Liver (tissue), 9 donors: Measurements from ENCODE around the gene ATP6AP1. TPM values are rescaled to one million over a fixed set of nuclear protein-coding genes. Genes with fewer than 3 reads are reported as not detected.
"Not testable (repeated sequence)": the region's sequence is repeated elsewhere in the genome, so short reads cannot be mapped to it uniquely, and the experiment has no call there.

ENCODE experiments used
- DNase-seq: peaks from one replicate; pipeline ENCODE4 v3.0.0-alpha.2; 2017; ENCODE audit warnings: low spot score
- H3K27ac ChIP-seq, 2 donors: one replicate each; pipeline ENCODE4 v1.7.0; 2013; ENCODE audit warnings: inconsistent platforms in 2 of 2, low read length in 2 of 2, control low read depth in 1 of 2, low read depth in 1 of 2, mild to moderate bottlenecking in 1 of 2
- H3K27me3 ChIP-seq, 4 donors: one replicate each; pipeline versions ENCODE4 v1.6.1 to v1.7.0; 2013; ENCODE audit warnings: low read length in 3 of 4, inconsistent platforms in 1 of 4, mild to moderate bottlenecking in 1 of 4, moderate library complexity in 1 of 4; ENCODE audit not compliant: control insufficient read depth in 4 of 4, insufficient read depth in 4 of 4
- H3K36me3 ChIP-seq, 4 donors: one replicate each; pipeline versions ENCODE4 v1.6.1 to v1.7.0; 2013; ENCODE audit warnings: low read length in 3 of 4, mild to moderate bottlenecking in 3 of 4, low read depth in 1 of 4, moderate library complexity in 1 of 4; ENCODE audit not compliant: control insufficient read depth in 4 of 4, insufficient read depth in 3 of 4
- H3K4me1 ChIP-seq, 4 donors: one replicate each; pipeline versions ENCODE4 v1.6.1 to v1.7.0; 2013; ENCODE audit warnings: low read length in 3 of 4, mild to moderate bottlenecking in 3 of 4, moderate library complexity in 1 of 4; ENCODE audit not compliant: control insufficient read depth in 4 of 4, insufficient read depth in 4 of 4
- H3K4me3 ChIP-seq, 3 donors: one replicate each; pipeline versions ENCODE4 v1.6.1 to v1.7.0; 2013; ENCODE audit warnings: low read length in 3 of 3, control low read depth in 1 of 3, low read depth in 1 of 3, mild to moderate bottlenecking in 1 of 3
- H3K9ac ChIP-seq, 2 donors: one replicate each; pipeline ENCODE4 v1.7.0; 2013; ENCODE audit warnings: low read length in 2 of 2, mild to moderate bottlenecking in 2 of 2, moderate library complexity in 2 of 2, control low read depth in 1 of 2, low read depth in 1 of 2
- H3K9me3 ChIP-seq, 4 donors: one replicate each; pipeline versions ENCODE4 v1.6.1 to v1.7.0; 2013; ENCODE audit warnings: low read length in 3 of 4; ENCODE audit not compliant: control insufficient read depth in 4 of 4
- EGR1 ChIP-seq, 2 donors: IDR thresholded peaks; 2 replicates each; pipeline ENCODE4 v1.6.1; 2016 to 2018; ENCODE audit warnings: antibody characterized with exemption in 2 of 2, low read depth in 2 of 2
- FOXA1 ChIP-seq: IDR thresholded peaks from 2 replicates; pipeline ENCODE4 v1.6.1; 2016; ENCODE audit warnings: antibody characterized with exemption
- FOXA2 ChIP-seq: IDR thresholded peaks from 2 replicates; pipeline ENCODE4 v1.6.1; 2016; ENCODE audit warnings: antibody characterized with exemption
- GABPA ChIP-seq, 2 donors: IDR thresholded peaks in 1 of 2; conservative IDR thresholded peaks in 1 of 2; 2 replicates each; pipeline ENCODE4 v1.6.1; 2016; ENCODE audit warnings: antibody characterized with exemption in 2 of 2, mild to moderate bottlenecking in 1 of 2, moderate library complexity in 1 of 2
- HNF4A ChIP-seq, 2 donors: conservative IDR thresholded peaks; 2 replicates each; pipeline ENCODE4 v1.6.1; 2016; ENCODE audit warnings: antibody characterized with exemption in 2 of 2, mild to moderate bottlenecking in 2 of 2
- HNF4G ChIP-seq: IDR thresholded peaks from 2 replicates; pipeline ENCODE4 v1.6.1; 2016; ENCODE audit warnings: antibody characterized with exemption
- JUND ChIP-seq, 2 donors: IDR thresholded peaks; 2 replicates each; pipeline ENCODE4 v1.6.1; 2016; ENCODE audit warnings: antibody characterized with exemption in 2 of 2
- MAX ChIP-seq: IDR thresholded peaks from 2 replicates; pipeline ENCODE4 v1.6.1; 2016; ENCODE audit warnings: antibody characterized with exemption
- NR2F2 ChIP-seq: IDR thresholded peaks from 2 replicates; pipeline ENCODE4 v1.6.1; 2016; ENCODE audit warnings: antibody characterized with exemption
- RAD21 ChIP-seq, 2 donors: IDR thresholded peaks; 2 replicates each; pipeline ENCODE4 v1.6.1; 2016; ENCODE audit warnings: antibody characterized with exemption in 2 of 2, mild to moderate bottlenecking in 2 of 2
- RXRA ChIP-seq, 2 donors: IDR thresholded peaks; 2 replicates each; pipeline ENCODE4 v1.6.1; 2017 to 2018; ENCODE audit warnings: antibody characterized with exemption in 2 of 2, mild to moderate bottlenecking in 1 of 2
- SP1 ChIP-seq: IDR thresholded peaks from 2 replicates; pipeline ENCODE4 v1.6.1; 2018; ENCODE audit warnings: antibody characterized with exemption, mild to moderate bottlenecking
- TAF1 ChIP-seq: conservative IDR thresholded peaks from 2 replicates; pipeline ENCODE4 v1.6.1; 2016; ENCODE audit warnings: antibody characterized with exemption, mild to moderate bottlenecking
- YY1 ChIP-seq: IDR thresholded peaks from 2 replicates; pipeline ENCODE4 v1.6.1; 2016; ENCODE audit warnings: antibody characterized with exemption, mild to moderate bottlenecking
- ZBTB33 ChIP-seq: IDR thresholded peaks from 2 replicates; pipeline ENCODE4 v1.6.1; 2016; ENCODE audit warnings: antibody characterized with exemption
- WGBS: extraction: QIAGEN DNeasy Blood & Tissue Kit; methylation state at CpG from one replicate; pipeline ENCODE4 v1.1.7; 2013; 5-methylcytosine and 5-hydroxymethylcytosine counted together
- polyA plus RNA-seq, 2 donors: library from polyadenylated mRNA; stranded (reverse) in 1 of 2; unstranded in 1 of 2; fragments of 200-250 nt in 1 of 2; fragments of >200 nt in 1 of 2; fragmentation: Nextera tagmentation in 1 of 2; extraction: Ambion mirVana in 1 of 2; gene quantifications; one replicate each; pipeline versions ENCODE4 v1.2.1 to v1.2.3, GENCODE V29; 2013 to 2015
- total RNA-seq, 2 donors: library from RNA; depleted of rRNA; stranded (reverse); fragments of >200 nt; gene quantifications; one replicate each; pipeline ENCODE4 v1.2.3, GENCODE V29; 2014
- TF ChIP-seq, protein P1 (sequence below): IDR thresholded peaks from 2 replicates; pipeline ENCODE4 v1.6.1; 2016; ENCODE audit warnings: antibody characterized with exemption
- TF ChIP-seq, protein P2 (sequence below): fragments of 150-350 bp; IDR thresholded peaks from 2 replicates; pipeline ENCODE4 v1.5.1; 2017; ENCODE audit warnings: improper control_type of control experiment, low read depth, low read length; ENCODE audit not compliant: missing input control
- donor health status: healthy.
- donor health status: healthy.
- donor health status: healthy.
- donor health status: healthy.
- donor health status: healthy.

The ATP6AP1 gene
- total and polyA plus RNA-seq, 4 donors: 35.2 to 43.3 (median 40.8) TPM

DNA sequence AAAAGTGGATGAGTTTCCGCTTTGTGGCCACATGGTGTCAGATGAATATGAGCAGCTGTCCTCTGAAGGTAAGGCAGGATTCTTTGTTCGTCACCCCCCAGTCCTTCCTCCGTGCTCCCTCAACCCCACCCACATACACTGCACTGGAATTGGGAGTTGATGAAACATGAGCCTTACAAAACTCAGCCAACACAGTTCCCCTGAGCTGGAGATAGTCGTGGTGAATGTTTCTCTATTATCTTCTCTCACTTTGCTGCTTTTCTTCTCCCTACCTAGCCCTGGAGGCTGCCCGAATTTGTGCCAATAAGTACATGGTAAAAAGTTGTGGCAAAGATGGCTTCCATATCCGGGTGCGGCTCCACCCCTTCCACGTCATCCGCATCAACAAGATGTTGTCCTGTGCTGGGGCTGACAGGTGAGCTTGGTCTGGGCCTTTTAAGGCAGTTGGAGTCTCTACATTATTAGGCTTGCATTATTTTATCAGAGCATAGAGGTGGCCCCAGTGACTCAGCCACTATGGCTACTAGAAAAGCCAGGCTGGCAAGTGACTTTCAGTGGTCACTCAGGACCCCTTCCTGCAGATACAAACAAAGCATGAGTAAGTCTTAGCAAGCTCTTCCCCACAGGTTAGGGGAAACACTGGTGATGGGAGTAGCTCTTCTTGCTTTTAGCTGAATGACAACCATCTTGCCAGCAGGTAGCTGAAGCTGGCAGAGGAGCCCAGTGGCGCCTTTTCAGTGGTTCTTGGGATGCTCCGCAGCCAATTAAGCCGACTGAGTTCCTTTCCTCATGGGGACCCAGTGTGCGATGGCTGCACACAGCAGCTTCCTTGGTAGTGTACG is 28.7 kb upstream of the ATP6AP1 start:
- H3K36me3 ChIP-seq: peaks cover 0 to 10% (median 7%) of the 10 kb centered on the region in 4 donors
- DNase-seq: no peak
- H3K27me3 ChIP-seq: no peaks in the 10 kb centered on the region
- TF ChIP-seq, protein P1, sequence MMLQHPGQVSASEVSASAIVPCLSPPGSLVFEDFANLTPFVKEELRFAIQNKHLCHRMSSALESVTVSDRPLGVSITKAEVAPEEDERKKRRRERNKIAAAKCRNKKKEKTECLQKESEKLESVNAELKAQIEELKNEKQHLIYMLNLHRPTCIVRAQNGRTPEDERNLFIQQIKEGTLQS: no peak
- TF ChIP-seq NR2F2 (no peak), RXRA (IDR thresholded peaks at IDR 0.05) (no peak), FOXA2 (no peak), TAF1 (no peak), EGR1 (IDR thresholded peaks at IDR 0.05; ENCODE audit: low read depth in 2 of 2) (no peak), FOXA1 (no peak), YY1 (no peak), HNF4G (no peak), MAX (no peak), GABPA (IDR thresholded peaks at IDR 0.05 in 1 of 2, conservative IDR thresholded peaks at IDR 0.05 in 1 of 2) (no peak), SP1 (no peak), ZBTB33 (no peak), JUND (IDR thresholded peaks at IDR 0.05) (no peak), RAD21 (IDR thresholded peaks at IDR 0.05) (no peak), HNF4A (conservative IDR thresholded peaks at IDR 0.05) (no peak)
- TF ChIP-seq, protein P2, sequence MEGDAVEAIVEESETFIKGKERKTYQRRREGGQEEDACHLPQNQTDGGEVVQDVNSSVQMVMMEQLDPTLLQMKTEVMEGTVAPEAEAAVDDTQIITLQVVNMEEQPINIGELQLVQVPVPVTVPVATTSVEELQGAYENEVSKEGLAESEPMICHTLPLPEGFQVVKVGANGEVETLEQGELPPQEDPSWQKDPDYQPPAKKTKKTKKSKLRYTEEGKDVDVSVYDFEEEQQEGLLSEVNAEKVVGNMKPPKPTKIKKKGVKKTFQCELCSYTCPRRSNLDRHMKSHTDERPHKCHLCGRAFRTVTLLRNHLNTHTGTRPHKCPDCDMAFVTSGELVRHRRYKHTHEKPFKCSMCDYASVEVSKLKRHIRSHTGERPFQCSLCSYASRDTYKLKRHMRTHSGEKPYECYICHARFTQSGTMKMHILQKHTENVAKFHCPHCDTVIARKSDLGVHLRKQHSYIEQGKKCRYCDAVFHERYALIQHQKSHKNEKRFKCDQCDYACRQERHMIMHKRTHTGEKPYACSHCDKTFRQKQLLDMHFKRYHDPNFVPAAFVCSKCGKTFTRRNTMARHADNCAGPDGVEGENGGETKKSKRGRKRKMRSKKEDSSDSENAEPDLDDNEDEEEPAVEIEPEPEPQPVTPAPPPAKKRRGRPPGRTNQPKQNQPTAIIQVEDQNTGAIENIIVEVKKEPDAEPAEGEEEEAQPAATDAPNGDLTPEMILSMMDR: no peak
- H3K4me1 ChIP-seq: peaks cover 1 to 36% (median 26%) of the 10 kb centered on the region in 4 donors
- WGBS: 45% methylated on average over 14 of the region's 14 CpGs
- H3K27ac ChIP-seq: peak overlapping the region; percentile 80 to 98
- H3K9me3 ChIP-seq: no peaks in the 10 kb centered on the region
- peak overlapping the region; percentile 71 to 94 (median 92) for H3K4me3 ChIP-seq
- H3K9ac ChIP-seq: peak overlapping the region; percentile 95 to 98

GRCh38 chrX:154400369-154400817 is 28.1 kb upstream of the ATP6AP1 start:
- not testable (repeated sequence) for H3K27me3 ChIP-seq, H3K27ac ChIP-seq, H3K4me3 ChIP-seq, H3K9me3 ChIP-seq, H3K9ac ChIP-seq, DNase-seq
- WGBS: 68% methylated on average over 6 of the region's 6 CpGs
- Histone ChIP-seq H3K4me1 (peaks cover 1 to 36% (median 26%) of the 10 kb centered on the region in 4 donors), H3K36me3 (peaks cover 0 to 10% (median 7%) of the 10 kb centered on the region in 4 donors)
